ENCODE data around the gene MIXL1.

GRCh38 chr1:226186124-226187018 lies 37.1 kb upstream of the MIXL1 start, which contains the start of gene ACBD3:
- TF ChIP-seq CTCF (IDR thresholded peaks at IDR 0.05): peak; percentile 11; the same call in 1 of the 2 replicates
- TF ChIP-seq ZFX (IDR thresholded peaks at IDR 0.05; ENCODE audit: borderline replicate concordance): no peak

Data from 22Rv1 (cell line).